Stomach (tissue), 9 donors: ENCODE data around the gene TBXAS1. TPM values are rescaled to one million over a fixed set of nuclear protein-coding genes. Genes with fewer than 3 reads are reported as not detected.
A peak's percentile ranks its signal among the peaks of the same experiment; 100 is the strongest.
"Not testable (repeated sequence)": the region's sequence is repeated elsewhere in the genome, so short reads cannot be mapped to it uniquely, and the experiment has no call there.

Experiments
- DNase-seq, 2 donors: peaks; one replicate each; pipeline versions ENCODE4 v3.0.0 to v3.0.0-alpha.2; 2013 to 2019
- H3K27ac ChIP-seq, 5 donors: fragments of 200-600 bp in 4 of 5; sonication (generic) in 4 of 5; one replicate each; pipeline ENCODE4 v1.5.1; 2013 to 2019; ENCODE audit warnings: mild to moderate bottlenecking in 1 of 5, moderate library complexity in 1 of 5
- H3K27me3 ChIP-seq, 3 donors: fragments of 200-600 bp; sonication (generic); one replicate each; pipeline ENCODE4 v1.5.1; 2017 to 2019; ENCODE audit warnings: mixed run types in 1 of 3
- H3K36me3 ChIP-seq, 4 donors: fragments of 200-600 bp; sonication (generic); 1 replicate in 3 of 4; 2 replicates in 1 of 4; pipeline ENCODE4 v1.5.1; 2016 to 2019
- H3K4me1 ChIP-seq, 4 donors: fragments of 200-600 bp; sonication (generic); one replicate each; pipeline ENCODE4 v1.5.1; 2016 to 2019
- H3K4me3 ChIP-seq, 4 donors: fragments of 200-600 bp; sonication (generic) in 3 of 4; one replicate each; pipeline ENCODE4 v1.5.1; 2016 to 2019; ENCODE audit warnings: mild to moderate bottlenecking in 1 of 4
- H3K9me3 ChIP-seq, 4 donors: fragments of 200-600 bp; sonication (generic); one replicate each; pipeline ENCODE4 v1.5.1; 2016 to 2019
- EP300 ChIP-seq: sonication (generic); formaldehyde crosslinking; IDR thresholded peaks from one replicate; pipeline ENCODE4 v1.6.1; 2017; ENCODE audit warnings: antibody characterized with exemption
- POLR2A ChIP-seq, 4 donors: fragments of 450-650 bp; IDR thresholded peaks; one replicate each; pipeline ENCODE4 v1.6.1; 2016; ENCODE audit warnings: antibody characterized with exemption in 4 of 4, control low read depth in 2 of 4, mild to moderate bottlenecking in 1 of 4, moderate library complexity in 1 of 4
- POLR2AphosphoS5 ChIP-seq, 3 donors: sonication (generic); formaldehyde crosslinking; IDR thresholded peaks; one replicate each; pipeline ENCODE4 v1.6.1; 2016; ENCODE audit warnings: antibody characterized with exemption in 3 of 3
- whole genome bisulfite sequencing, 5 donors: extraction: QIAGEN DNeasy Blood & Tissue Kit in 3 of 5; methylation state at CpG; one replicate each; pipeline versions ENCODE4 v1.1.5 to v1.1.7; 2013 to 2018; 5-methylcytosine and 5-hydroxymethylcytosine counted together
- intact Hi-C: fragments of 100-400 bp; cut with DNase I; formaldehyde crosslinking; loops from one replicate; pipeline ENCODE4 v1.15.1; 2023; ENCODE audit warnings: low total_unique reads
- polyA plus RNA-seq, 3 donors: library from polyadenylated mRNA; stranded (reverse); fragments of 200-250 nt; gene quantifications; one replicate each; pipeline ENCODE4 v1.2.3, GENCODE V29; 2013
- total RNA-seq, 5 donors: library from RNA; depleted of rRNA; stranded (reverse); fragments of >200 nt; gene quantifications; one replicate each; pipeline versions ENCODE4 v1.1.0 to v1.2.3, GENCODE V29; 2014 to 2016
- TF ChIP-seq, protein P1 (sequence below), 7 experiments: fragments of 450-650 bp in 4 of 7; fragments of 200-600 bp in 3 of 7; sonication (generic) in 3 of 7; IDR thresholded peaks; one replicate each; pipeline ENCODE4 v1.5.1; 2016 to 2019; ENCODE audit warnings: antibody characterized with exemption in 7 of 7, control low read depth in 2 of 7, mild to moderate bottlenecking in 1 of 7
- donor health status: healthy with polysubstance abuse.
- donor health status: Bipolar disorder and iron deficiency.
- donor health status: healthy.

TBXAS1 gene
- total and polyA plus RNA-seq, 8 donors: 1.4 to 92.8 (median 15.1) TPM

DNA sequence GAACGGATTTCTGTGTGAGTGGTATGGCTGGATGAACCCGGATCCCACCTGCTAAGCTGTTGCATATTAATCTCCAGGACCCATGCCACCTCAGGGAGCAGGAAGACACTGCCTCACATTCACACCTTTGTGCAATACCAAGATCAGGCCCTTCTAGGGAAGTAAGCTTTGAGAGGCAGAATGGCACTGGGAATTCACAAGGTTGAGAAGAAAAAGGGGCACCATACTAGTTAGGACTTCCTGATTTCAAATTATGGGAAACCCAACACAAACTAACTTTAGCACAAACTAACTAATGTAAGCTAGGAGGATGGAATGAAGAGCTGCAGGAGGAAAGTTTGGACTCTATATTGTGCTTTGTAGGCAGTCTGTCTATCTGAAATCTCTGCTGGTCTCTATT lies 71.3 kb downstream of the TBXAS1 start:
- peaks cover 0 to 8% (median 6%) of the 10 kb centered on the region in 4 donors for H3K4me1 ChIP-seq
- H3K36me3 ChIP-seq: no peaks in the 10 kb centered on the region
- H3K27me3 ChIP-seq: no peaks in the 10 kb centered on the region
- 91 to 100% (median 94%) methylated on average over 2 of the region's 2 CpGs for WGBS, 5 donors
- peaks cover 0 to 3% (median 0%) of the 10 kb centered on the region in 4 donors for H3K9me3 ChIP-seq
- DNase-seq: no peak
- TF ChIP-seq EP300 (no peak), POLR2AphosphoS5 (IDR thresholded peaks at IDR 0.05) (no peak), POLR2A (IDR thresholded peaks at IDR 0.05) (no peak)
- TF ChIP-seq, protein P1, sequence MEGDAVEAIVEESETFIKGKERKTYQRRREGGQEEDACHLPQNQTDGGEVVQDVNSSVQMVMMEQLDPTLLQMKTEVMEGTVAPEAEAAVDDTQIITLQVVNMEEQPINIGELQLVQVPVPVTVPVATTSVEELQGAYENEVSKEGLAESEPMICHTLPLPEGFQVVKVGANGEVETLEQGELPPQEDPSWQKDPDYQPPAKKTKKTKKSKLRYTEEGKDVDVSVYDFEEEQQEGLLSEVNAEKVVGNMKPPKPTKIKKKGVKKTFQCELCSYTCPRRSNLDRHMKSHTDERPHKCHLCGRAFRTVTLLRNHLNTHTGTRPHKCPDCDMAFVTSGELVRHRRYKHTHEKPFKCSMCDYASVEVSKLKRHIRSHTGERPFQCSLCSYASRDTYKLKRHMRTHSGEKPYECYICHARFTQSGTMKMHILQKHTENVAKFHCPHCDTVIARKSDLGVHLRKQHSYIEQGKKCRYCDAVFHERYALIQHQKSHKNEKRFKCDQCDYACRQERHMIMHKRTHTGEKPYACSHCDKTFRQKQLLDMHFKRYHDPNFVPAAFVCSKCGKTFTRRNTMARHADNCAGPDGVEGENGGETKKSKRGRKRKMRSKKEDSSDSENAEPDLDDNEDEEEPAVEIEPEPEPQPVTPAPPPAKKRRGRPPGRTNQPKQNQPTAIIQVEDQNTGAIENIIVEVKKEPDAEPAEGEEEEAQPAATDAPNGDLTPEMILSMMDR (IDR thresholded peaks at IDR 0.05): no peak
- H3K27ac ChIP-seq: peak overlapping the region in 1 of 5 donors; percentile 40
- intact Hi-C loops: no loop called here
- no peak overlapping the region for H3K4me3 ChIP-seq

GRCh38 chr7:139901056-139901795 lies 72.2 kb downstream of the TBXAS1 start:
- DNase-seq: no peak
- peaks cover 0 to 8% (median 6%) of the 10 kb centered on the region in 4 donors for H3K4me1 ChIP-seq
- 78 to 89% (median 87%) methylated on average over 6 of the region's 6 CpGs for WGBS, 5 donors
- H3K9me3 ChIP-seq: peaks cover 0 to 3% (median 0%) of the 10 kb centered on the region in 4 donors
- no peak overlapping the region for H3K4me3 ChIP-seq
- intact Hi-C loops: no loop called here
- H3K36me3 ChIP-seq: no peaks in the 10 kb centered on the region
- TF ChIP-seq POLR2AphosphoS5 (IDR thresholded peaks at IDR 0.05): no peak
- TF ChIP-seq EP300: no peak
- H3K27ac ChIP-seq: peak overlapping the region in 1 of 5 donors; percentile 40
- H3K27me3 ChIP-seq: no peaks in the 10 kb centered on the region

DNA sequence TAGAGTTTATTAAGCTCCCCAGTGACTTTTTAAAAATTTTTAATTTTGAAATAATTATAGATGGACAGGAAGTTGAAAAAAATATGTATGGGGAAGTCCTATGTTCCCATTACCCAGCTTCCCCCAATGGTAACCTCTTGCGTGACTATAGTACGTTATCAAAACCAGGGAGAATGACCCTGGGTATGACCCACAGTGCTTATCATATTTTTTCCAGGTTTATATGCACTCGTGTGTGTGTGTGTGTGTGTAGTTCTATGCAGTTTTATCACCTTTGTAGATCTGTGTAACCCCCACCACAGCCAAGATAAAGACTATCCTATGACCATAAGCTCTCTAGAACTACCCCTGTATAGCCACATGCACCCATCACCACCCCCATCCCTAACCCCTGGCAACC lies 72.8 kb downstream of the TBXAS1 start:
- intact Hi-C loops: no loop called here
- H3K27me3 ChIP-seq: no peaks in the 10 kb centered on the region
- 45 to 74% (median 67%) methylated on average over 3 of the region's 3 CpGs for WGBS, 5 donors
- no peaks in the 10 kb centered on the region for H3K36me3 ChIP-seq
- TF ChIP-seq POLR2AphosphoS5 (IDR thresholded peaks at IDR 0.05) (no peak), EP300 (no peak), POLR2A (IDR thresholded peaks at IDR 0.05) (no peak)
- TF ChIP-seq, protein P1 (IDR thresholded peaks at IDR 0.05): no peak
- H3K9me3 ChIP-seq: peaks cover 0 to 5% (median 0%) of the 10 kb centered on the region in 4 donors
- no peak overlapping the region for H3K4me3 ChIP-seq
- H3K27ac ChIP-seq: no peak overlapping the region
- H3K4me1 ChIP-seq: peaks cover 0 to 8% (median 6%) of the 10 kb centered on the region in 4 donors
- no peak for DNase-seq

- no peaks in the 10 kb centered on the region for H3K27me3 ChIP-seq
- H3K9me3 ChIP-seq: peaks cover 0 to 7% (median 0%) of the 10 kb centered on the region in 4 donors
- intact Hi-C loops: no loop called here
- H3K36me3 ChIP-seq: no peaks in the 10 kb centered on the region
- peaks cover 0 to 5% (median 3%) of the 10 kb centered on the region in 4 donors for H3K4me1 ChIP-seq
- no peak for DNase-seq
- 63 to 87% (median 84%) methylated on average over 4 of the region's 4 CpGs for WGBS, 5 donors
- no peak overlapping the region for H3K4me3 ChIP-seq
- TF ChIP-seq, protein P1 (IDR thresholded peaks at IDR 0.05): no peak
- no peak for TF ChIP-seq EP300
- no peak for TF ChIP-seq POLR2A (IDR thresholded peaks at IDR 0.05)
- no peak for TF ChIP-seq POLR2AphosphoS5 (IDR thresholded peaks at IDR 0.05)
- no peak overlapping the region for H3K27ac ChIP-seq
Observed at GRCh38 chr7:139902436-139903102, 73.5 kb downstream of the TBXAS1 start.

- WGBS, 5 donors: 82 to 92% (median 88%) methylated on average over 2 of the region's 2 CpGs
- H3K4me1 ChIP-seq, H3K27me3 ChIP-seq, H3K9me3 ChIP-seq, intact Hi-C loops, DNase-seq, H3K4me3 ChIP-seq, H3K27ac ChIP-seq, H3K36me3 ChIP-seq: not testable (repeated sequence)
Observed at GRCh38 chr7:139903103-139903477, 74.0 kb downstream of the TBXAS1 start.
